H1 (cell line): ENCODE measurements around the gene ACAD10. TPM values are rescaled to one million over a fixed set of nuclear protein-coding genes. Genes with fewer than 3 reads are reported as not detected.

ENCODE experiments used
- CTCF ChIA-PET: fragments of 300-600 bp; sonication (Branson Sonifier 250); formaldehyde crosslinking; loops from one replicate; lab custom pipeline; 2021; ENCODE audit not compliant: partially characterized antibody; lab: Charles Lee
- POLR2A ChIA-PET: fragments of 300-600 bp; sonication (Branson Sonifier 250); formaldehyde crosslinking; loops from one replicate; lab custom pipeline; 2021; ENCODE audit warnings: inconsistent platforms; ENCODE audit not compliant: partially characterized antibody; lab: Charles Lee
- DNase-seq, 2 experiments: peaks; one replicate each; pipeline versions ENCODE4 v3.0.0 to v3.0.0-alpha.2; 2010 to 2022; ENCODE audit warnings: low spot score in 2 of 2, low read depth in 1 of 2, mixed read lengths in 1 of 2
- FAIRE-seq: peaks from 2 replicates; lab custom pipeline; 2011; peaks lifted over from hg19 to GRCh38; lab: Jason Lieb, UNC
- H2AFZ ChIP-seq: 2 replicates; pipeline ENCODE4 v1.8.1; 2012; ENCODE audit warnings: low read length, inconsistent platforms
- H2AK5ac ChIP-seq: 2 replicates; pipeline ENCODE4 v1.6.1; 2013; ENCODE audit warnings: low read depth, low read length
- H2BK120ac ChIP-seq: replicated peaks from 2 replicates; pipeline ENCODE3; 2013; ENCODE audit warnings: low read depth, low read length, inconsistent platforms
- H2BK12ac ChIP-seq: 2 replicates; pipeline ENCODE4 v1.6.1; 2013; ENCODE audit warnings: low read depth, low read length
- H2BK15ac ChIP-seq: 2 replicates; pipeline ENCODE4 v1.6.1; 2013; ENCODE audit warnings: low read length
- H2BK20ac ChIP-seq: 2 replicates; pipeline ENCODE4 v1.6.1; 2013; ENCODE audit warnings: low read length
- H2BK5ac ChIP-seq: 2 replicates; pipeline ENCODE4 v1.6.1; 2013; ENCODE audit warnings: low read depth, low read length
- H3K14ac ChIP-seq: 2 replicates; pipeline ENCODE4 v1.6.1; 2013; ENCODE audit warnings: inconsistent platforms; ENCODE audit not compliant: insufficient read length
- H3K18ac ChIP-seq: 2 replicates; pipeline ENCODE4 v1.6.1; 2013; ENCODE audit warnings: low read length; ENCODE audit errors: extremely low read depth
- H3K23ac ChIP-seq: 2 replicates; pipeline ENCODE4 v1.6.1; 2013; ENCODE audit warnings: inconsistent platforms; ENCODE audit not compliant: insufficient read length
- H3K23me2 ChIP-seq: 2 replicates; pipeline ENCODE4 v1.6.1; 2013; ENCODE audit warnings: low read depth, low read length
- H3K27ac ChIP-seq: 2 replicates; pipeline ENCODE4 v1.6.1; 2011; ENCODE audit warnings: low read depth, low read length, inconsistent platforms
- H3K27me3 ChIP-seq, 4 experiments: replicated peaks in 1 of 4; 1 replicate in 1 of 4; 2 replicates in 3 of 4; pipeline versions ENCODE4 v1.6.1 to v1.8.1; 2011 to 2013; ENCODE audit warnings: low read length in 3 of 4, mild to moderate bottlenecking in 3 of 4, inconsistent platforms in 2 of 4, mixed read lengths in 2 of 4, moderate library complexity in 1 of 4; ENCODE audit not compliant: control insufficient read depth in 3 of 4, insufficient read depth in 3 of 4; ENCODE audit errors: extremely low read depth in 1 of 4
- H3K36me3 ChIP-seq, 4 experiments: 2 replicates each; pipeline versions ENCODE4 v1.6.1 to v1.8.1; 2011 to 2013; ENCODE audit warnings: mild to moderate bottlenecking in 4 of 4, low read length in 3 of 4, moderate library complexity in 2 of 4, control low read depth in 1 of 4, inconsistent platforms in 1 of 4; ENCODE audit not compliant: insufficient read depth in 4 of 4, control insufficient read depth in 2 of 4
- H3K4ac ChIP-seq: replicated peaks from 2 replicates; pipeline ENCODE3; 2013; ENCODE audit warnings: low read length, low read depth, mixed read lengths, inconsistent platforms; ENCODE audit not compliant: insufficient read length
- H3K4me1 ChIP-seq, 4 experiments: replicated peaks in 1 of 4; 1 replicate in 1 of 4; 2 replicates in 3 of 4; pipeline versions ENCODE4 v1.6.1 to v1.8.1; 2011 to 2013; ENCODE audit warnings: low read length in 3 of 4, inconsistent platforms in 2 of 4, mixed read lengths in 1 of 4; ENCODE audit not compliant: insufficient read depth in 4 of 4, control insufficient read depth in 3 of 4
- H3K4me2 ChIP-seq, 2 experiments: 2 replicates each; pipeline versions ENCODE4 v1.6.1 to v1.8.1; 2011 to 2013; ENCODE audit warnings: low read depth in 2 of 2, low read length in 2 of 2, control low read depth in 1 of 2, inconsistent platforms in 1 of 2, mild to moderate bottlenecking in 1 of 2; ENCODE audit not compliant: insufficient read depth in 1 of 2
- H3K4me3 ChIP-seq, 4 experiments: fragments of 200-600, 300-600 bp in 1 of 4; sonication (generic), shearing (Covaris generic), sonication (Bioruptor Twin) in 1 of 4; 2 replicates each; pipeline versions ENCODE4 v1.5.1 to v1.8.1; 2011 to 2016; ENCODE audit warnings: low read length in 4 of 4, low read depth in 3 of 4, control low read depth in 2 of 4, inconsistent platforms in 2 of 4, mild to moderate bottlenecking in 2 of 4, mixed read lengths in 1 of 4, moderate library complexity in 1 of 4; ENCODE audit not compliant: insufficient read depth in 2 of 4; ENCODE audit errors: extremely low read depth in 1 of 4
- H3K56ac ChIP-seq: replicated peaks from 2 replicates; pipeline ENCODE3; 2013; ENCODE audit warnings: low read depth, mild to moderate bottlenecking, mixed read lengths, low read length, inconsistent platforms; ENCODE audit not compliant: insufficient read length
- H3K79me1 ChIP-seq: 2 replicates; pipeline ENCODE4 v1.6.1; 2013; ENCODE audit warnings: low read depth, low read length, control low read depth
- H3K79me2 ChIP-seq, 2 experiments: 2 replicates each; pipeline versions ENCODE4 v1.6.1 to v1.8.1; 2012 to 2013; ENCODE audit warnings: low read length in 2 of 2, mild to moderate bottlenecking in 2 of 2, inconsistent platforms in 1 of 2; ENCODE audit not compliant: insufficient read depth in 2 of 2, control insufficient read depth in 1 of 2
- H3K9ac ChIP-seq, 4 experiments: replicated peaks in 1 of 4; 1 replicate in 1 of 4; 2 replicates in 3 of 4; pipeline versions ENCODE4 v1.6.1 to v1.8.1; 2011 to 2013; ENCODE audit warnings: low read depth in 3 of 4, low read length in 3 of 4, control low read depth in 2 of 4, mild to moderate bottlenecking in 2 of 4, moderate library complexity in 2 of 4, inconsistent platforms in 1 of 4; ENCODE audit errors: extremely low read depth in 1 of 4
- H3K9me3 ChIP-seq, 2 experiments: 2 replicates each; pipeline versions ENCODE4 v1.6.1 to v1.8.1; 2012 to 2013; ENCODE audit warnings: mild to moderate bottlenecking in 2 of 2, moderate library complexity in 2 of 2, control low read depth in 1 of 2, inconsistent platforms in 1 of 2, low read depth in 1 of 2, low read length in 1 of 2, mixed read lengths in 1 of 2; ENCODE audit not compliant: insufficient read depth in 2 of 2
- H4K20me1 ChIP-seq, 2 experiments: replicated peaks in 1 of 2; 2 replicates each; pipeline versions ENCODE3 to v1.8.1; 2011 to 2013; ENCODE audit warnings: inconsistent platforms in 2 of 2, low read length in 2 of 2, mild to moderate bottlenecking in 1 of 2; ENCODE audit not compliant: insufficient read depth in 2 of 2, control insufficient read depth in 1 of 2
- H4K5ac ChIP-seq: 2 replicates; pipeline ENCODE4 v1.6.1; 2013; ENCODE audit warnings: low read length, low read depth, mixed read lengths, inconsistent platforms; ENCODE audit not compliant: insufficient read length
- H4K8ac ChIP-seq: 2 replicates; pipeline ENCODE4 v1.8.0; 2013; ENCODE audit warnings: mild to moderate bottlenecking, moderate library complexity, low read length, inconsistent platforms; ENCODE audit not compliant: insufficient read depth; ENCODE audit errors: extremely low read depth
- H4K91ac ChIP-seq: replicated peaks from 2 replicates; pipeline ENCODE3; 2013; ENCODE audit warnings: low read length, mixed read lengths, inconsistent platforms; ENCODE audit not compliant: insufficient read length
- JUN ChIP-seq: IDR thresholded peaks from 2 replicates; pipeline ENCODE4 v1.6.1; 2011; ENCODE audit warnings: low read depth, mild to moderate bottlenecking, improper control_type of control experiment, low read length
- WGBS, 2 experiments: shearing (Covaris generic) in 1 of 2; methylation state at CpG; one replicate each; pipeline versions ENCODE4 v1.1.6 to v1.1.7; 2013 to 2015; ENCODE audit warnings: low lambda C conversion rate in 2 of 2, mixed read lengths in 2 of 2, inconsistent platforms in 1 of 2, low coverage in 1 of 2, missing lambda C conversion rate in 1 of 2; ENCODE audit not compliant: insufficient replicate concordance in 2 of 2, insufficient coverage in 1 of 2, insufficient read length in 1 of 2; ENCODE audit errors: extremely low coverage in 1 of 2, missing lambda C conversion rate in 1 of 2; 5-methylcytosine and 5-hydroxymethylcytosine counted together
- polyA plus RNA-seq, 7 experiments: library from polyadenylated mRNA; depleted of rRNA in 3 of 7; stranded (reverse) in 5 of 7; unstranded in 2 of 7; fragments of >200 nt in 5 of 7; fragments of 200-250 nt in 2 of 7; gene quantifications; 1 replicate in 5 of 7; 2 replicates in 1 of 7; 4 replicates in 1 of 7; pipeline versions ENCODE4 v1.2.1 to v1.2.3, GENCODE V29; 2011 to 2013; ENCODE audit warnings: missing spikeins in 2 of 7, mixed read lengths in 2 of 7
- total RNA-seq: library from RNA; stranded (reverse); fragmentation: NEBNext Ultra II Directional; extraction: Animal tissue kit (Norgen Biotek cat#: 25700); gene quantifications from 2 replicates; pipeline ENCODE4 v1.2.1, GENCODE V29; 2021

Gene ACAD10
- total and polyA plus RNA-seq, 2 of the 8 experiments (the other 6 are each of a cell fraction or from before 2014, with no cell fraction given), result 17.3 to 23.3 TPM

DNA sequence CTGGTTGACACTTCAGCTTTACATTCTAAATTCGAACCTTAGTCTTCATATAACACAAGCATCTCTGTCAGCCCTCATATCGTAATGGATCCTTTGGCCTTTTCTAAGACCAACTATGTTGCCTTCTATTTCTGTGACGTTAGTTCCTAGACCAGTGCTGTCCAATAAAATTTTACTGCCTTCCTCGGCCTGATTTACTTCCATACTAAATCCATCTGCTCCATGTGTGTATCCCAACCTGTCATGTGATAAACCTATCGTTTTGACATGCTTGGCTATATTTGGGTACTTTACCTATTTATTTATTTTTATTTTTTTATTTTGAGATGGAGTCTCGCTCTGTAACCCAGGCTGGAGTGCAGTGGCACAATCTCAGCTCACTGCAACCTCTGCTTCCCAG is 20.3 kb downstream of the ACAD10 start:
- no peak overlapping the region for H4K8ac ChIP-seq
- no peak overlapping the region for H3K4me2 ChIP-seq
- no peak overlapping the region for H2AK5ac ChIP-seq
- no peaks in the 10 kb centered on the region for H4K20me1 ChIP-seq
- WGBS, 2 experiments, result 88% methylated on average over 6 of the region's 6 CpGs; no CpG with 5 or more reads in 1 of the 2 experiments
- H4K5ac ChIP-seq, result no peak overlapping the region
- DNase-seq (no peak), FAIRE-seq (no peak)
- no peak overlapping the region for H3K14ac ChIP-seq
- no peak overlapping the region for H4K91ac ChIP-seq
- no peak overlapping the region for H2BK15ac ChIP-seq
- no peak overlapping the region for H2BK120ac ChIP-seq
- H3K4me3 ChIP-seq, result no peak overlapping the region
- POLR2A ChIA-PET, result interaction anchor here (1.3 kb wide), 1 partner anchor 136 kb away, joined by 3 read pairs; the partner anchor contains the start of gene MAPKAPK5
- H3K4me1 ChIP-seq, result no peaks in the 10 kb centered on the region
- H2AFZ ChIP-seq, result no peak overlapping the region
- no peak for TF ChIP-seq JUN
- no peaks in the 10 kb centered on the region for H3K79me1 ChIP-seq
- no peak overlapping the region for H2BK12ac ChIP-seq
- no peak overlapping the region for H3K18ac ChIP-seq
- H3K4ac ChIP-seq, result no peak overlapping the region
- H3K27ac ChIP-seq, result no peak overlapping the region
- no peak overlapping the region for H3K9ac ChIP-seq
- H3K36me3 ChIP-seq, result peaks cover 0 to 32% (median 15%) of the 10 kb centered on the region in 4 experiments; a peak in 5 of 8 replicates
- no peak overlapping the region for H2BK5ac ChIP-seq
- H3K79me2 ChIP-seq, result no peaks in the 10 kb centered on the region
- no peak overlapping the region for H3K56ac ChIP-seq
- H3K23ac ChIP-seq, result no peak overlapping the region
- no peak overlapping the region for H2BK20ac ChIP-seq
- CTCF ChIA-PET, result interaction anchor here (1.0 to 1.7 kb wide), 2 partner anchors 11 to 13 kb away, joined by 3 read pairs; no protein-coding TSS in a partner anchor
- no peaks in the 10 kb centered on the region for H3K23me2 ChIP-seq
- H3K9me3 ChIP-seq, result no peaks in the 10 kb centered on the region
- no peaks in the 10 kb centered on the region for H3K27me3 ChIP-seq
